ENCODE results near the gene NCEH1. TPM values are rescaled to one million over a fixed set of nuclear protein-coding genes. Genes with fewer than 3 reads are reported as not detected.

Gene NCEH1
- total and polyA plus RNA-seq, 2 of the 13 experiments (the other 11 are each of a cell fraction or from before 2014, with no cell fraction given) = 12.9 to 21.4 TPM

DNA sequence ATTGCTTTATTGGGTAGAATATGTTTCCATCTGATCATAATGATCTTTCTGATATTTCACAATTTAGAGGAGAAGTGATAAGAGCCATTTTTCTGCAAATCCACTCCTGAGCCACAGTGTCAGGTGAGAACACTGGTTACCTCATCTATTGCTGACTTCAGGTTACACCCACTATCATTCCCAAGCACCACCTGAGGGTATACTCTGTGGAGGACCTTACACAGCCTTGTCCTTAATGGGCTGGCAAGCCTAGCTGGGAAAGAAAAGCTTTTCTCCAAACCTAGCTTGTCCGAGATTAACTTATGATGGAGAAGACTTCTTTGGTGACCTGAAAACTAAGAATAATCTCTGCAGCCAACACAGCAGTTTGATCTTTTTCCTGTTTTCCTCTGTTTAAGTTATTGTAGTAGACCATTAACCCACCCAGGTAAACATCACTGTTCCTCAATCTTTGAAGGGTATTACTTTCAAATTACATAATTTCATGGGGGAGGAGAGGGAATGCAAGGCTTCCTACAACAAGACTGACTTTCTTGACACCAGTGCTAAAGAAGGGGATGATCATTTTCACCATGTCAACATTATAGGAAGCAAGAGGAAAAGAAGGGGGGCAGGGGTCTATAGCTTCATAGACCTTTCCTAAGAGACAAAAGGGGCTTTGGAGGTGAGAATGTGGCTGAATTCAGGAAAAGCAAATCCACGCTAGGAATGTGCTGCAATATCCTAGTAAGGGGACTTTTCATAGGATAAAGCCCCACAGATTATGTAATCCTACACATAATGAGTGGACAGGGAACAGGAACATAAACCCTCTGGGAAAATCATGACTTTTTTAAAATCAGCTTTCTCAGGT, 1.7 kb downstream of the NCEH1 start (continued):
- TF ChIP-seq ISL2 (CRISPR knock-in tag; IDR thresholded peaks at IDR 0.05) = peak; percentile 41; the same call in 1 of the 2 replicates
- TF ChIP-seq FOXP1 (IDR thresholded peaks at IDR 0.05) = no peak
- TF ChIP-seq FOXP1 (CRISPR knock-in tag; IDR thresholded peaks at IDR 0.05) = peak; percentile 79
- TF ChIP-seq NKX3-1 (CRISPR knock-in tag; IDR thresholded peaks at IDR 0.05) = no peak
- TF ChIP-seq, protein P1, sequence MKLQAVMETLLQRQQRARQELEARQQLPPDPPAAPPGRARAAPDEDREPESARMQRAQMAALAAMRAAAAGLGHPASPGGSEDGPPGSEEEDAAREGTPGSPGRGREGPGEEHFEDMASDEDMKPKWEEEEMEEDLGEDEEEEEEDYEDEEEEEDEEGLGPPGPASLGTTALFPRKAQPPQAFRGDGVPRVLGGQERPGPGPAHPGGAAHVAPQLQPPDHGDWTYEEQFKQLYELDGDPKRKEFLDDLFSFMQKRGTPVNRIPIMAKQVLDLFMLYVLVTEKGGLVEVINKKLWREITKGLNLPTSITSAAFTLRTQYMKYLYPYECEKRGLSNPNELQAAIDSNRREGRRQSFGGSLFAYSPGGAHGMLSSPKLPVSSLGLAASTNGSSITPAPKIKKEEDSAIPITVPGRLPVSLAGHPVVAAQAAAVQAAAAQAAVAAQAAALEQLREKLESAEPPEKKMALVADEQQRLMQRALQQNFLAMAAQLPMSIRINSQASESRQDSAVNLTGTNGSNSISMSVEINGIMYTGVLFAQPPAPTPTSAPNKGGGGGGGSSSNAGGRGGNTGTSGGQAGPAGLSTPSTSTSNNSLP (IDR thresholded peaks at IDR 0.05; ENCODE audit: low read depth, low read length) = no peak
- no peak for TF ChIP-seq PCBP1 (IDR thresholded peaks at IDR 0.05; ENCODE audit: borderline replicate concordance, low read depth, low read length)
- peak; percentile 38; the same call in 1 of the 2 replicates for TF ChIP-seq HNF1B (CRISPR knock-in tag; IDR thresholded peaks at IDR 0.05)
- TF ChIP-seq NCOA2 (CRISPR knock-in tag; IDR thresholded peaks at IDR 0.05) = peak; percentile 44; the same call in 1 of the 2 replicates
- no peak for TF ChIP-seq LRRFIP1 (CRISPR knock-in tag; conservative IDR thresholded peaks at IDR 0.05)
- TF ChIP-seq, protein P2, sequence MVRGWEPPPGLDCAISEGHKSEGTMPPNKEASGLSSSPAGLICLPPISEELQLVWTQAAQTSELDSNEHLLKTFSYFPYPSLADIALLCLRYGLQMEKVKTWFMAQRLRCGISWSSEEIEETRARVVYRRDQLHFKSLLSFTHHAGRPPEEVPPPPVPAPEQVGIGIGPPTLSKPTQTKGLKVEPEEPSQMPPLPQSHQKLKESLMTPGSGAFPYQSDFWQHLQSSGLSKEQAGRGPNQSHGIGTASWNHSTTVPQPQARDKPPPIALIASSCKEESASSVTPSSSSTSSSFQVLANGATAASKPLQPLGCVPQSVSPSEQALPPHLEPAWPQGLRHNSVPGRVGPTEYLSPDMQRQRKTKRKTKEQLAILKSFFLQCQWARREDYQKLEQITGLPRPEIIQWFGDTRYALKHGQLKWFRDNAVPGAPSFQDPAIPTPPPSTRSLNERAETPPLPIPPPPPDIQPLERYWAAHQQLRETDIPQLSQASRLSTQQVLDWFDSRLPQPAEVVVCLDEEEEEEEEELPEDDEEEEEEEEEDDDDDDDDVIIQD (CRISPR knock-in tag; IDR thresholded peaks at IDR 0.05; ENCODE audit: low read depth) = peak; percentile 40; the same call in 1 of the 2 replicates
- TF ChIP-seq ZNF816 (CRISPR knock-in tag; IDR thresholded peaks at IDR 0.05; ENCODE audit: borderline replicate concordance) = no peak
- no peak for TF ChIP-seq NR3C1 (CRISPR knock-in tag; IDR thresholded peaks at IDR 0.05)
- TF ChIP-seq SOX6 (IDR thresholded peaks at IDR 0.05) = no peak
- TF ChIP-seq SOX6 (CRISPR knock-in tag; IDR thresholded peaks at IDR 0.05) = peak; percentile 75
- TF ChIP-seq ZNF609 (CRISPR knock-in tag; IDR thresholded peaks at IDR 0.05; ENCODE audit: borderline replicate concordance) = no peak; the same call in 1 of the 2 replicates
